ENCODE results near the gene TRAPPC10.

Gene TRAPPC10

DNA sequence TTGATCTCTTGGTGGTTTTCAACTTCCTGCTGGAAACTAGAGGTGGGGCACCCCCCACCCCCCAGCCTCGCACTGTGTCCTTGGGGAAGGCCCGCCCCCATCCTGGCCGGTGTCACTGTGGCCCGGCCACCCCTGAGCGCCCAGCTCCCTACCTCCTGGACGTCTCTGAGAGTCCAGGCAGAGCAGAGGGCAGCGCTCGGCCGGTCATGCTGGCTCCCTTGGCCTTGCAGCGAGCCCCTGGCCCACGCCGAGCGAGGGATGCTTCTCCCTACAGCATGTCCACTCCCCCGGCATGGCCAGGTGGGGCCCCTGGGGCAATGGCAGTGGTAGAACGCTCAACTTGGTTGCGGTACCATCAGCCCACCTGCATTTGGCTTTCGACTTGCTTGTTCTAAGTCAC, 28.7 kb upstream of the TRAPPC10 start:
- DNase-seq (ENCODE audit: low spot score): no peak

DNA sequence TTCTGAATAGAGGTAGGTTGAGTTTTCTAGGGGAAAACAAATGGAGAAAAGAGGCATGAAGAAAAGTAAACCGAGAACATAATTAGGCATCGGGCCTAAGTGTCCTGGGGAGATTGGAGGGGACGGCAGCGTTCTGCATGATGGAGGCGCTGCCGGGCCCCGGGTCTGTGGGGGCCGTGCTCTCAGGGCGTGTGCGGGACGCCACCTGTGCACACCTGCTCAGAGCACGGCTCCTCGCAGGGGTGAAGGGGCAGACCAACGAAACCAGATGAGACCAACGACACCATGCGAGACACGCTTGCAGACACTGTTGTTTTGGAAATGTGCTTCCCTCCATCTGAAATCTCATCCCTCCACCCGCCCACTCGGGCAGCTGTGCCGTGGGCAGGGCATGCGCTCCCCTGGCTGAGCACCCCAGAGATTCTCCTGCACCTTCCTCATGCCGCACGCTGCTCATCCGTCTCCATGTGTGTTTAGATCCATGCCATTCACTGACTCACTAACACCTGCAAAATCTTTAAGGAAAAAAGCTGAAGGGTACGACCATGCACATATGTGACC, 28.2 kb upstream of the TRAPPC10 start:
- DNase-seq (ENCODE audit: low spot score): no peak

DNA sequence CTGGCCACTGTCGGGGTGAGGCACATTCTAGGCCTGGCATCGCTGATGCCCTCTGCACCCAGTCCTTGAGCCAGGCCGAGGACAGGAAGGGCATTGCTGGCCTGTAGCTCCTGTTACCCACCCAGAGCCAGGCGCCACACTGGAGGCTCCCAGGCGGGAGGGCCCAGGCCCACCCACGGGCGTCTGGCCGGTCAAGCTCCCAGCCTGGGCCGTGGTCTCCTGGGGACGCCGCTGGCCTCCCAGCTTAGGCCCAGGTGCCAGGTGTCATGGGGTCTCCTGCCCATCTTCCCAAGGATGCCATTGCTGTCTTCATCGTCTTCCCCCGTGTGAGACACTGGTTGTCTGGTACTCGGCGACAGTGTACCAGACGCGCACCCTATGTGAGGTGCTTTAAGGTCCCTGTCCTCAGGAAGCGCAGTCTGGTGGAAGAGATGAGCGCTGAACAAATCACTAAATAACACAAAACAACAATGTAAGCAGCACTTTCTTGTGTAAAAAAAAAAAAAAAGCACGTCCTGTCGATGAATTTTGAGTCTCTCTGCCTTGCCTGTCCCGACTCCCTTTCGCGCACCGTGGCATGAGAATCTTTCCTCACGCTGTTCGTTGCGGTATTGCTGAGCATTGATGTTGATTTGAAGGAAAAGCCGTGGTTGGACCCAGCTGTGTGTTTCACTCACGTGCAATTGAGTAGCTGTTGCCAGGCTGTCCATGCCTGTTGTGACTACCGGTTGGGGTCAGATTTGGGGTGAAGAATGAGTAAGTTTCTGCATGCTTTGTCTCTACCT, 27.0 kb upstream of the TRAPPC10 start:
- DNase-seq (ENCODE audit: low spot score): no peak

DNA sequence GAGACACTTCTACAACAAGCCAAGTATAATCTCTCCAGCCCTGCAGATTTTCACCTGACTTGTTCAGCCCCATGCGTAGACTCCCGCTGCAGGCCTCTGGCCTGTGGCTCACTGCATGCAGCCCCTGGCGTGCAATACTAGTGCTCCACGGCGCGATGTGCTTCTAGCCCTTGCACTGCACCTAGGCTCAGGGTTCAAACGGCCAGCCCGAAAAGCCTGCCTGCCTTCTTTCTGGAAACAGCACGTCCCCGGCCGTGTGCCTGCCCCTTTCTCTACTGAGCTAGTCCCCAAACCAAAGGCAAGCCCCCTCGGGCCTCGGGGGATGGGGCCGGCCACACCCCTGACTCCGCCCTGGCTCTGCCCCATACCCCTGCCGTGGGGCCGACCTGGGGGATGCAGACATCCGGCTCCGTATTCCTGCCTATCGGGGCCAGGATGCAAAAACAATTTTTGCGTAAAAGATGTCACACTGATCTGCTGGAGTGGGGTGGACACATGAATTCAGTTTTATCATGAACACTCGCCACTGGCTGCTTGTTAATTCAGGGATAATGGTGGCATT, 26.3 kb upstream of the TRAPPC10 start:
- no peak for DNase-seq (ENCODE audit: low spot score)

- peak; percentile 60 for DNase-seq (ENCODE audit: low spot score)
These were observed 25.3 kb upstream of the TRAPPC10 start for GRCh38 chr21:43986544-43987451.

DNA sequence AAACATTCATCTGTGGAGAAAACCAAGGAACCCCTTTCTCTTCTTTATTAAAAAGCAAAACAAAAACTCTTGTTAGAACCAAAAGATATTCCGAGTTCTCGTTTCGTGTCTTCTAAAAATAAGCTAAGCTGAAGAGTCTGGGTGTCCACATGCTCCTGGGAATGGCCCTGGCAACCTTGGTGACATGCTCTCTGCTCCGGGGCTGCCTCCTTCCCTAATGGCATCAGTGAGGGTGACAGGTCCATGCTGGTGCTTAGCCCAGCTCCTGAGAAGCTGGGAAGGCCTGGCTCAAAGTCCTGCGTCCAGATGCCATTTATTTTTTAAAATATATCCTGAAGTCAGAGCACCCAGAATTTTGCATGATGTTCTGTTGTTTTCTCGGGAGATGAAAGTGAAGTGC, 24.6 kb upstream of the TRAPPC10 start:
- no peak for DNase-seq (ENCODE audit: low spot score)

- no peak for DNase-seq (ENCODE audit: low spot score)
These were observed 24.1 kb upstream of the TRAPPC10 start for GRCh38 chr21:43988016-43988415.

DNA sequence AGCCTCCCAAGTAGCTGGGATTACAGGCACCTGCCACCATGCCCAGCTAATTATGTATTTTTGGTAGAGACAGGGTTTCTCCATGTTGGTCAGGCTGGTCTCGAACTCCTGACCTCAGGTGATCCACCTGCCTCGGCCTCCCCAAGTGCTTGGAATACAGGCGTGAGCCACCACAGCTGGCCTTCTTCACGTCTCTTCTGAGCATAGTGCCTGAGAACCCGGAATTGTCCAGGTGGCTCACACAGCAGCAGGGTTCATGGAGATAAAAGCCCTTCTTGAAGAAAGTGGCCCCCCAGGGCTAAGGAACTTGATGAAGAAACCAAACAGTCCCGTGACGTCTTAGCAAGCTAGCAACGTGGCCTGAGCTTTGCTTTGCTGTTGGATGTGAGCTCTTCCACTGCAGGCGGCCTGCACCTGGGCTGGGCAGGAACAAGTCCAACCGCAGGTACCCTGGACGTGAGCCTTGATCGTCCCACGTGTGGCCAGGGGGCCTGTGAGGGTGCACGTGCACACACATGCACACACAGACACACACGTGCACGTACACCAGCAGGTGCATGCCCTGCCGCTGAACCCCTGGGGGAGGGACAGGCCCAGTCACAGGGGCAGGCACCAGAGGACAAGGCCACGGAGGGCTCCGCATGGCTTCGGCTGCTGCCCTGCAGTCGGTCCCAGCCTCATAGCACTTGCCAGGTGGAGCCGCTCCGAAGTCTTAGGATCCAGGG, 23.4 kb upstream of the TRAPPC10 start:
- DNase-seq (ENCODE audit: low spot score): no peak

- no peak for DNase-seq (ENCODE audit: low spot score)
These were observed 22.7 kb upstream of the TRAPPC10 start for GRCh38 chr21:43989401-43989800.

DNA sequence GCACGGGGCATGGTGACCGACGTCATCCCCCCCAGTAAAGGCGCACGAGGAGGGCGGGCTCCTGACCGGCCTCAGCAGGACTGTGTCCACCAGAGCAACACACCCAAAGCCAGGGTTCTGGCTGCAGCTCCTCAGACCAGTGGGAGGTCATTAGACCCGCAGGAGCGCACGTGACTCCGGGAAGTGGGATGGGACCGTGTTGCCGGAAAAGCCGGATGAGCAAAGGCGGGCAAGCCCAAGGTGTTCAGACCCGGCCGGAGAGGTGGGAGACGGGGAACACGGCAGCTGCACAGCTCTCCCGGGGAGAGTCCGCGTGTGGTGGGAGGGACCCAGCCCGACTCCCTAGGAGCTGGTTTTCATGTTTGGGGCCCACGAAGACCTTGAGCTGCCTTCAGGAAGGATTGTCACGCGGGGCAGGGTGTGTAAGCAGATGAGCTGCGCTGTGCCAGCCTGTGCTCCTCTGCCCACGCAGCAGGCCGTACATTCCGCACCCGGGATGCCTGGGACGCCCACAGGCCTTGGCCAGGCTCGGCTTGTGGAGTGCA, 20.6 kb upstream of the TRAPPC10 start:
- DNase-seq (ENCODE audit: low spot score): no peak

- DNase-seq (ENCODE audit: low spot score): no peak
These were observed 20.0 kb upstream of the TRAPPC10 start for GRCh38 chr21:43992121-43992520.

GRCh38 chr21:43993420-43993934, 18.6 kb upstream of the TRAPPC10 start:
- DNase-seq (ENCODE audit: low spot score): no peak

GRCh38 chr21:43994085-43994484, 18.0 kb upstream of the TRAPPC10 start:
- DNase-seq (ENCODE audit: low spot score): no peak

DNA sequence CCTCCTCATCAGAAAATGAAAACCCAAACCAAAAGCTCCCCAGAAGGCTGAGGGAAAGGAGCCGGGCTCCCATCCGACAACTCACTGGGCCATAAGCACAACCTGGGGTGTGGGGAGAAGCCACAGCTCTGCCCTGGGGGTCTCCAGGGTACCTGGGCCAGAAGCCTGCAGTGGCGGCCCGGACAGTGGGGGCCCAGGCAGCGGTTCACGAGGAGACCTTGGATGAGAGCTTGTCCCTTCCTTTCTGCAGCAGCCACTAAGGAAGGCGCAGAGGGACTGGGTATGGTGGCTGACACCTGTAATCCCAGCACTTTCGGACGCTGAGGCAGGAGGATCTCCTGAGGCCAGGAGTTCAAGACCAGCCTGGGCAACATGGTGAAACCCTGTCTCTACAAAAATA, 17.5 kb upstream of the TRAPPC10 start:
- DNase-seq (ENCODE audit: low spot score): no peak

DNA sequence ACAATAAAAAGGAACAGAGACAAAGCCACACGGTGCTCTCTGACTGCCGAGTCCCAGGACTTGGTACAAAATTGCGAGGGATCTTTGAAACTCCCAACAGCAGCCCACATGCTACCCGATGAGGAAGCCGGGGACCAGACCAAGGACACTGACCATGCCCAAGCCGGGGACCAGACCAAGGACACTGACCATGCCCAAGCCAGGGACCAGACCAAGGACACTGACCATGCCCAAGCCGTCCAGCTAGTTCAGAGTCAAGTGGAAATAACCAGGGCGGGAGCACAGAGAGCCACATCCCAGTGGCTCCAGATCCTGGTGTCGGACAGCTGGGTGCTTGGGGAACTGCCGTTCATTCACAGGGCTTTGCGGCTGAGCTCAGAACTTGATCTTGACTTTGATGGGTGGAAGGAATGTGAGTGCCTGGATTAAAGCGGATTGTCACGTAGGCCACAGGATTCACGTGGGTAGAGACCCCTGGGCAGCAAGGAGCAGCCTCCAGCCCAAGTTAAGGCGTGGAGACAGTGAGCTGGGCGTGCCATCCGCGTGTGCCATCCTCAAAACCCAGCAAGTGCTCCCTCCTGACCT, 16.5 kb upstream of the TRAPPC10 start:
- DNase-seq (ENCODE audit: low spot score): no peak

DNA sequence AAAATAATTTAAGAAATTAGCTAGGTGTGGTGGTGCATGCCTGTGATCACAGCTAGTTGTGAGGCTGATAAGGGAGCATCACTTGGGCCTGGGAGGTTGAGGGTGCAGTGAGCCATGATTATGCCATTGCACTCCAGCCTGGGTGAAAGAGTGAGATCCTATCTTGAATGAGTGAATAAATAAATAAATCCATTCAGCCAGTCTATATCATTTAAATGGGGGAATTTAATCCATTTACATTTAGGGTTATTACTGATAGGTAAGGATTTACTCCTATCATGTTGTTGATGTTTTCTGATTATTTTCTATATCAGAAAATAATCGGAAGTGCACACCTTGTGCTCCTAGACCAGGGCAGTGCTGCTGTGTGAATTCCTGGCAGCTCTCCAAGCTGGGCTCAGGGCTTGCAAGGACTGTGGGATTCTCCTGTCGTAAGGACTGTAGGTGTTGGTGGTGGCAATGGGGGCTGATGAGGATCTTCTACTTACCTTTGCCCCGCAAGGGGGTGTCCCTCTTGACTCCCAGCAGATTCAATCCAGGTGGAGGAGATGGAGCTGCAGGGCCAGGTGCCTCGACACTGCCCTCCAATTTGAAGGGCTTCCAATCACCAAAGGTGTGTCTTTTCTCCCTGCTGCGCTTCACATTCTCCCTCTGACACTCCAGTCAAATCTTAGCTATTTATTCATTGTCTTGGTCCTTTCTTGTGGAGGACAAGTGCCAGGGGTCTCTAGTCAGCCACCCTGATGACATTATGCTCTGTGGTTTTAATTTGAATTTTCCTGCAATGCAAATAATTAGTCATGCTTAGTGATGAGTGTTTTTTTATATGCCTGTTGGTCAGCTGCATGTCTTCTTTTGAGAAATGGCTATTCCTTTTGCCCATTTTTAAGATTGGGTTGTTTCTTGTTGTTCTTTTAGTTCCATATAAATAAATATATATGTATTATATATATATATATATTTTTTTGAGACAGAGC, 14.1 kb upstream of the TRAPPC10 start:
- DNase-seq (ENCODE audit: low spot score): no peak

- no peak for DNase-seq (ENCODE audit: low spot score)
These were observed 11.7 kb upstream of the TRAPPC10 start for GRCh38 chr21:44000360-44000759.

GRCh38 chr21:44002511-44002910, 9.6 kb upstream of the TRAPPC10 start:
- no peak for DNase-seq (ENCODE audit: low spot score)

DNA sequence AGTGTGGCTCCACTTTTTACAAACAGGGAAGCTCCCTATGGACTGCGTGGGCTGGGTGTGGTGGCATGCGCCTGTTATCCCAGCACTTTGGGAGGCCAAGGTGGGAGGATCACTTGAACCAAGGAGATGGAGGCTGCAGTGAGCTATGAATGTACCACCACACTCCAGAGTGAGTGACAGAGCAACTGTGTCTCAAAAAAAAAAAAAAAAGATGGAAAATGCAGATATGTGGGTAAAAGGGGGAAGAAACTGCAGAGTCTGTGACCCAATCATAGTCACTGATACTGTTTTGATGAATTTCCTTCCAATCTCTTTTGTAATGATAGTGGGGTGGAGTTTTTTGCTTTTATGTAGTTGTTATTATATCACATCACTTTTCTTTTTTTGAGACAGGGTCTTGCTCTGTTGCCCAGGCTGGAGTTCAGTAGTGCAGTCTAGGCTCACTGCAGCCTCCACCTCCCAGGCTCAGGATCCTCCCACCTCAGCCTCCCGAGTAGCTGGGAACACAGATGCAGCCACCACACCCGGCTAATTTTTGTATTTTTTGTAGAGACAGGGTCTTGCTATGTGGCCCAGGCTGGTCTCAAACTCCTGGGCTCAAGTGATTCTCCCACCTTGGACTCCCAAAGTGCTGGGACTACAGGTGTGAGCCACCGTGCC, 8.7 kb upstream of the TRAPPC10 start:
- DNase-seq (ENCODE audit: low spot score): no peak

All from COLO829 (cell line).